ENCODE results near the gene CASZ1. TPM values are rescaled to one million over a fixed set of nuclear protein-coding genes. Genes with fewer than 3 reads are reported as not detected.

CASZ1 gene
- total and polyA plus RNA-seq, 2 experiments from 2014 or later = 6.2 to 6.7 TPM

DNA sequence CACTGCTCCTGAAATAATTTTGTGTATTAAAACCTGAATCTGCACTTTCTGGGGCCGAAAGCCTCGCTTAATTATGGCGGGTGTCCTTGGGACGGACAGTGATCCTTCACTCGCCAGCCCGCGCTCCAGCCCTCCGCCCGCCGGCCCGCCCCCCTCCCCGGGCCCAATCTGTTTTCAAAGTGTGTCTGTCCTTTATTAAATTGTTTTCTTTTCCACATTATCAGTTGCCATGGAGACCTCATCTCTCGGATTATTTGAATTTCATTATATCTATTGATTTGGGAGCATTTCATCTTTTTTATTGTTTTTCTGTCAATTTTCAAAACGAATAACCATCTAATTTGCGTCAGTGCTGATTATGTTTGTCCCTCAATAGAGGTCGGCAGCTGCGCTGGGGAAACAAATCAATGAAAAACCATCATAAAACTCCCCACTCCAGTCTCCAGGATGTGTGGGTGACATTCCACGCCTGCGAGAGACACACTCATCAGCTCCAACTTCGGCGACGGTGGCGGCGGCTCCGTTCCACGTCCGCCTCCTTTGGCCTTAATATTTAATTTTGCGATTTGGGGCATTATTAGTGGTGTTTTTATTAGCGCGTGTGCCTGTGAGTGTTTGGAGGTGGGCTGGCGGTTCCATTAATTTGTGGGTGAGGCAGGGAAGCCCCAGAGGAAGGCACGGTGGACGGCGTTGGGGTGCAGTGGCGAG is 123.9 kb downstream of the CASZ1 start:
- H3K36me3 Mint-ChIP-seq (ENCODE audit: low read depth) = no peaks in the 10 kb centered on the region
- Histone ChIP-seq H3K4me2 (no peak overlapping the region), H3K4me3 (no peak overlapping the region), H3K27me3 (ENCODE audit: insufficient read depth) (no peaks in the 10 kb centered on the region), H3F3A (replicated peaks; ENCODE audit: low read depth) (no peaks in the 10 kb centered on the region), H2AFZ (no peak overlapping the region), H3K4me1 (ENCODE audit: insufficient read depth) (peaks cover 5% of the 10 kb centered on the region; the same call in 1 of the 2 replicates), H3K27ac (ENCODE audit: low read depth) (0 out of 2 replicates have a peak overlapping the region, but pooled peaks have one; percentile 26), H3K9me2 (ENCODE audit: insufficient read depth) (no peaks in the 10 kb centered on the region), H4K20me1 (replicated peaks; ENCODE audit: insufficient read depth) (no peaks in the 10 kb centered on the region), H3K79me2 (replicated peaks; ENCODE audit: insufficient read depth) (no peaks in the 10 kb centered on the region), H3K36me3 (ENCODE audit: insufficient read depth) (no peaks in the 10 kb centered on the region; the same call in 1 of the 2 replicates)
- no peaks in the 10 kb centered on the region for H3K9me3 Mint-ChIP-seq
- no peak for DNase-seq (ENCODE audit: low spot score)
- peaks cover 41% of the 10 kb centered on the region for H3K4me1 Mint-ChIP-seq
- H3K27ac Mint-ChIP-seq = no peak overlapping the region
- H3K27me3 Mint-ChIP-seq (ENCODE audit: insufficient read depth, low read depth, poor library complexity) = peaks cover 11% of the 10 kb centered on the region
- H3K4me3 Mint-ChIP-seq = no peak overlapping the region; the same call in 2 of the 3 replicates
- TF ChIP-seq STAT1 (IDR thresholded peaks at IDR 0.05; ENCODE audit: unreplicated experiment) (no peak), ZNF331 (CRISPR knock-in tag; IDR thresholded peaks at IDR 0.05; ENCODE audit: low read depth) (no peak), EZH2phosphoT487 (IDR thresholded peaks at IDR 0.05; ENCODE audit: unreplicated experiment) (no peak), EZH2 (IDR thresholded peaks at IDR 0.05; ENCODE audit: low read depth, unreplicated experiment) (no peak), ZNF114 (CRISPR knock-in tag; IDR thresholded peaks at IDR 0.05) (no peak), JUNB (IDR thresholded peaks at IDR 0.05; ENCODE audit: unreplicated experiment) (no peak), NANOG (IDR thresholded peaks at IDR 0.05; ENCODE audit: borderline replicate concordance) (no peak)
- TF ChIP-seq, protein P1, sequence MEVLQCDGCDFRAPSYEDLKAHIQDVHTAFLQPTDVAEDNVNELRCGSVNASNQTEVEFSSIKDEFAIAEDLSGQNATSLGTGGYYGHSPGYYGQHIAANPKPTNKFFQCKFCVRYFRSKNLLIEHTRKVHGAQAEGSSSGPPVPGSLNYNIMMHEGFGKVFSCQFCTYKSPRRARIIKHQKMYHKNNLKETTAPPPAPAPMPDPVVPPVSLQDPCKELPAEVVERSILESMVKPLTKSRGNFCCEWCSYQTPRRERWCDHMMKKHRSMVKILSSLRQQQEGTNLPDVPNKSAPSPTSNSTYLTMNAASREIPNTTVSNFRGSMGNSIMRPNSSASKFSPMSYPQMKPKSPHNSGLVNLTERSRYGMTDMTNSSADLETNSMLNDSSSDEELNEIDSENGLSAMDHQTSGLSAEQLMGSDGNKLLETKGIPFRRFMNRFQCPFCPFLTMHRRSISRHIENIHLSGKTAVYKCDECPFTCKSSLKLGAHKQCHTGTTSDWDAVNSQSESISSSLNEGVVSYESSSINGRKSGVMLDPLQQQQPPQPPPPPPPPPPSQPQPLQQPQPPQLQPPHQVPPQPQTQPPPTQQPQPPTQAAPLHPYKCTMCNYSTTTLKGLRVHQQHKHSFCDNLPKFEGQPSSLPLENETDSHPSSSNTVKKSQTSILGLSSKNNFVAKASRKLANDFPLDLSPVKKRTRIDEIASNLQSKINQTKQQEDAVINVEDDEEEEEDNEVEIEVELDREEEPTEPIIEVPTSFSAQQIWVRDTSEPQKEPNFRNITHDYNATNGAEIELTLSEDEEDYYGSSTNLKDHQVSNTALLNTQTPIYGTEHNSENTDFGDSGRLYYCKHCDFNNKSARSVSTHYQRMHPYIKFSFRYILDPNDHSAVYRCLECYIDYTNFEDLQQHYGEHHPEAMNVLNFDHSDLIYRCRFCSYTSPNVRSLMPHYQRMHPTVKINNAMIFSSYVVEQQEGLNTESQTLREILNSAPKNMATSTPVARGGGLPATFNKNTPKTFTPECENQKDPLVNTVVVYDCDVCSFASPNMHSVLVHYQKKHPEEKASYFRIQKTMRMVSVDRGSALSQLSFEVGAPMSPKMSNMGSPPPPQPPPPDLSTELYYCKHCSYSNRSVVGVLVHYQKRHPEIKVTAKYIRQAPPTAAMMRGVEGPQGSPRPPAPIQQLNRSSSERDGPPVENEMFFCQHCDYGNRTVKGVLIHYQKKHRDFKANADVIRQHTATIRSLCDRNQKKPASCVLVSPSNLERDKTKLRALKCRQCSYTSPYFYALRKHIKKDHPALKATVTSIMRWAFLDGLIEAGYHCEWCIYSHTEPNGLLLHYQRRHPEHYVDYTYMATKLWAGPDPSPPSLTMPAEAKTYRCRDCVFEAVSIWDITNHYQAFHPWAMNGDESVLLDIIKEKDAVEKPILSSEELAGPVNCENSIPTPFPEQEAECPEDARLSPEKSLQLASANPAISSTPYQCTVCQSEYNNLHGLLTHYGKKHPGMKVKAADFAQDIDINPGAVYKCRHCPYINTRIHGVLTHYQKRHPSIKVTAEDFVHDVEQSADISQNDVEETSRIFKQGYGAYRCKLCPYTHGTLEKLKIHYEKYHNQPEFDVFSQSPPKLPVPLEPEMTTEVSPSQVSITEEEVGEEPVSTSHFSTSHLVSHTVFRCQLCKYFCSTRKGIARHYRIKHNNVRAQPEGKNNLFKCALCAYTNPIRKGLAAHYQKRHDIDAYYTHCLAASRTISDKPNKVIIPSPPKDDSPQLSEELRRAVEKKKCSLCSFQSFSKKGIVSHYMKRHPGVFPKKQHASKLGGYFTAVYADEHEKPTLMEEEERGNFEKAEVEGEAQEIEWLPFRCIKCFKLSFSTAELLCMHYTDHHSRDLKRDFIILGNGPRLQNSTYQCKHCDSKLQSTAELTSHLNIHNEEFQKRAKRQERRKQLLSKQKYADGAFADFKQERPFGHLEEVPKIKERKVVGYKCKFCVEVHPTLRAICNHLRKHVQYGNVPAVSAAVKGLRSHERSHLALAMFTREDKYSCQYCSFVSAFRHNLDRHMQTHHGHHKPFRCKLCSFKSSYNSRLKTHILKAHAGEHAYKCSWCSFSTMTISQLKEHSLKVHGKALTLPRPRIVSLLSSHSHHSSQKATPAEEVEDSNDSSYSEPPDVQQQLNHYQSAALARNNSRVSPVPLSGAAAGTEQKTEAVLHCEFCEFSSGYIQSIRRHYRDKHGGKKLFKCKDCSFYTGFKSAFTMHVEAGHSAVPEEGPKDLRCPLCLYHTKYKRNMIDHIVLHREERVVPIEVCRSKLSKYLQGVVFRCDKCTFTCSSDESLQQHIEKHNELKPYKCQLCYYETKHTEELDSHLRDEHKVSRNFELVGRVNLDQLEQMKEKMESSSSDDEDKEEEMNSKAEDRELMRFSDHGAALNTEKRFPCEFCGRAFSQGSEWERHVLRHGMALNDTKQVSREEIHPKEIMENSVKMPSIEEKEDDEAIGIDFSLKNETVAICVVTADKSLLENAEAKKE (CRISPR knock-in tag; IDR thresholded peaks at IDR 0.05) = no peak
- TF ChIP-seq, protein P2, sequence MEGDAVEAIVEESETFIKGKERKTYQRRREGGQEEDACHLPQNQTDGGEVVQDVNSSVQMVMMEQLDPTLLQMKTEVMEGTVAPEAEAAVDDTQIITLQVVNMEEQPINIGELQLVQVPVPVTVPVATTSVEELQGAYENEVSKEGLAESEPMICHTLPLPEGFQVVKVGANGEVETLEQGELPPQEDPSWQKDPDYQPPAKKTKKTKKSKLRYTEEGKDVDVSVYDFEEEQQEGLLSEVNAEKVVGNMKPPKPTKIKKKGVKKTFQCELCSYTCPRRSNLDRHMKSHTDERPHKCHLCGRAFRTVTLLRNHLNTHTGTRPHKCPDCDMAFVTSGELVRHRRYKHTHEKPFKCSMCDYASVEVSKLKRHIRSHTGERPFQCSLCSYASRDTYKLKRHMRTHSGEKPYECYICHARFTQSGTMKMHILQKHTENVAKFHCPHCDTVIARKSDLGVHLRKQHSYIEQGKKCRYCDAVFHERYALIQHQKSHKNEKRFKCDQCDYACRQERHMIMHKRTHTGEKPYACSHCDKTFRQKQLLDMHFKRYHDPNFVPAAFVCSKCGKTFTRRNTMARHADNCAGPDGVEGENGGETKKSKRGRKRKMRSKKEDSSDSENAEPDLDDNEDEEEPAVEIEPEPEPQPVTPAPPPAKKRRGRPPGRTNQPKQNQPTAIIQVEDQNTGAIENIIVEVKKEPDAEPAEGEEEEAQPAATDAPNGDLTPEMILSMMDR (conservative IDR thresholded peaks at IDR 0.05; ENCODE audit: low read depth in 2 of 2) = no peak
- TF ChIP-seq, protein P3, sequence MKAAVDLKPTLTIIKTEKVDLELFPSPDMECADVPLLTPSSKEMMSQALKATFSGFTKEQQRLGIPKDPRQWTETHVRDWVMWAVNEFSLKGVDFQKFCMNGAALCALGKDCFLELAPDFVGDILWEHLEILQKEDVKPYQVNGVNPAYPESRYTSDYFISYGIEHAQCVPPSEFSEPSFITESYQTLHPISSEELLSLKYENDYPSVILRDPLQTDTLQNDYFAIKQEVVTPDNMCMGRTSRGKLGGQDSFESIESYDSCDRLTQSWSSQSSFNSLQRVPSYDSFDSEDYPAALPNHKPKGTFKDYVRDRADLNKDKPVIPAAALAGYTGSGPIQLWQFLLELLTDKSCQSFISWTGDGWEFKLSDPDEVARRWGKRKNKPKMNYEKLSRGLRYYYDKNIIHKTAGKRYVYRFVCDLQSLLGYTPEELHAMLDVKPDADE (IDR thresholded peaks at IDR 0.05) = no peak
- no peak for ATAC-seq
